B cell (primary cell): ENCODE data around the gene MRPL4. TPM values are rescaled to one million over a fixed set of nuclear protein-coding genes. Genes with fewer than 3 reads are reported as not detected.

ENCODE experiments used
- ATAC-seq: fragments of 200-7000 bp; cut with Tn5 transposase; one replicate; pipeline ENCODE4 v1.10.0; 2021; ENCODE audit warnings: low read depth, mild to moderate bottlenecking, moderate number of reproducible peaks, moderate library complexity
- CTCF ChIA-PET: fragments of 350-600 bp; sonication (Branson Sonifier 250); formaldehyde crosslinking; loops from one replicate; lab custom pipeline; 2021; ENCODE audit warnings: antibody characterized with exemption, inconsistent platforms; lab: Charles Lee
- POLR2A ChIA-PET: fragments of 350-600 bp; sonication (Branson Sonifier 250); formaldehyde crosslinking; loops from one replicate; lab custom pipeline; 2021; ENCODE audit warnings: antibody characterized with exemption; lab: Charles Lee
- DNase-seq: peaks from one replicate; pipeline ENCODE4 v3.0.0; 2013
- H2AFZ ChIP-seq: 2 replicates; pipeline ENCODE4 v1.6.1; 2012; ENCODE audit warnings: mild to moderate bottlenecking, low read depth, low read length; ENCODE audit not compliant: insufficient read depth, poor library complexity, severe bottlenecking
- H3K27ac ChIP-seq, 2 donors: 1 replicate in 1 of 2; 2 replicates in 1 of 2; pipeline ENCODE4 v1.5.1; 2012 to 2013; ENCODE audit warnings: low read length in 2 of 2, mild to moderate bottlenecking in 2 of 2, moderate library complexity in 1 of 2
- H3K27me3 ChIP-seq, 4 experiments: fragments of 200-600 bp in 1 of 4; sonication (generic) in 1 of 4; replicated peaks in 1 of 4; 1 replicate in 2 of 4; 2 replicates in 2 of 4; pipeline versions ENCODE4 v1.6.1 to v1.7.0; 2013 to 2016; ENCODE audit warnings: low read length in 3 of 4, mild to moderate bottlenecking in 2 of 4, mixed read lengths in 1 of 4, moderate library complexity in 1 of 4; ENCODE audit not compliant: insufficient read depth in 4 of 4, control insufficient read depth in 3 of 4; ENCODE audit errors: control extremely low read depth in 1 of 4
- H3K36me3 ChIP-seq, 2 experiments: replicated peaks in 1 of 2; 1 replicate in 1 of 2; 2 replicates in 1 of 2; pipeline versions ENCODE4 v1.6.1 to v1.7.1; 2013; ENCODE audit warnings: low read length in 1 of 2; ENCODE audit not compliant: insufficient read depth in 2 of 2, control insufficient read depth in 1 of 2; ENCODE audit errors: control extremely low read depth in 1 of 2, extremely low read depth in 1 of 2
- H3K4me1 ChIP-seq, 2 donors: fragments of 200-600 bp in 1 of 2; sonication (generic) in 1 of 2; 1 replicate in 1 of 2; 2 replicates in 1 of 2; pipeline versions ENCODE4 v1.5.1 to v1.6.1; 2013 to 2017; ENCODE audit warnings: low read length in 2 of 2; ENCODE audit not compliant: control insufficient read depth in 2 of 2, insufficient read depth in 2 of 2
- H3K4me2 ChIP-seq: replicated peaks from 2 replicates; pipeline ENCODE3; 2012; ENCODE audit warnings: mild to moderate bottlenecking, low read depth, low read length; ENCODE audit not compliant: poor library complexity, severe bottlenecking
- H3K4me3 ChIP-seq, 5 experiments: fragments of 200-600 bp in 1 of 5; sonication (generic) in 1 of 5; 1 replicate in 3 of 5; 2 replicates in 2 of 5; pipeline versions ENCODE4 v1.5.1 to v1.7.0; 2011 to 2016; ENCODE audit warnings: low read length in 4 of 5, mild to moderate bottlenecking in 4 of 5, low read depth in 2 of 5, control low read depth in 1 of 5, moderate library complexity in 1 of 5; ENCODE audit not compliant: insufficient read depth in 1 of 5; ENCODE audit errors: control extremely low read depth in 1 of 5, extremely low read depth in 1 of 5
- H3K79me2 ChIP-seq: fragments of 200-600 bp; sonication (generic); one replicate; pipeline ENCODE4 v1.6.0; 2016; ENCODE audit warnings: low read length; ENCODE audit not compliant: control insufficient read depth, insufficient read depth
- H3K9ac ChIP-seq: fragments of 200-600 bp; sonication (generic); 2 replicates; pipeline ENCODE4 v1.6.1; 2017; ENCODE audit warnings: mild to moderate bottlenecking, low read length, moderate library complexity
- H3K9me3 ChIP-seq, 3 donors: one replicate each; pipeline versions ENCODE4 v1.6.1 to v1.7.1; 2013; ENCODE audit warnings: low read length in 2 of 3; ENCODE audit not compliant: control insufficient read depth in 2 of 3, insufficient read depth in 1 of 3; ENCODE audit errors: control extremely low read depth in 1 of 3
- H4K20me1 ChIP-seq: 2 replicates; pipeline ENCODE4 v1.6.0; 2012; ENCODE audit warnings: mild to moderate bottlenecking, low read length; ENCODE audit not compliant: insufficient read depth, control insufficient read depth, poor library complexity, severe bottlenecking
- H3K27ac Mint-ChIP-seq: one replicate; pipeline ENCODE4 v1.8.0; 2021; ENCODE audit warnings: mixed read lengths
- H3K27me3 Mint-ChIP-seq: one replicate; pipeline ENCODE4 v1.8.0; 2021; ENCODE audit warnings: mixed read lengths
- H3K4me1 Mint-ChIP-seq: one replicate; pipeline ENCODE4 v1.8.0; 2021; ENCODE audit warnings: mixed read lengths
- H3K4me3 Mint-ChIP-seq: one replicate; pipeline ENCODE4 v1.8.0; 2021; ENCODE audit warnings: mixed read lengths
- H3K9me3 Mint-ChIP-seq: one replicate; pipeline ENCODE4 v1.8.0; 2022; ENCODE audit warnings: mixed read lengths; ENCODE audit not compliant: insufficient read depth
- CTCF ChIP-seq: fragments of 200-600 bp; IDR thresholded peaks from one replicate; pipeline ENCODE4 v1.8.0; 2022; ENCODE audit warnings: antibody characterized with exemption, mild to moderate bottlenecking
- EZH2 ChIP-seq: IDR thresholded peaks from 2 replicates; pipeline ENCODE4 v1.6.1; 2012; ENCODE audit warnings: borderline replicate concordance, low read depth, mild to moderate bottlenecking, moderate library complexity, low read length; ENCODE audit not compliant: insufficient read depth, poor library complexity, severe bottlenecking
- WGBS: methylation state at CpG from one replicate; pipeline ENCODE4 v1.1.5; 2013; ENCODE audit warnings: missing lambda C conversion rate; ENCODE audit not compliant: insufficient coverage; 5-methylcytosine and 5-hydroxymethylcytosine counted together
- intact Hi-C: fragments of 100-400 bp; cut with micrococcal nuclease; formaldehyde crosslinking; loops from one replicate; pipeline ENCODE4 v1.10.0; 2022
- polyA plus RNA-seq: library from polyadenylated mRNA; depleted of rRNA; stranded (reverse); fragments of >200 nt; gene quantifications from 2 replicates; pipeline ENCODE4 v1.2.3, GENCODE V29; 2012
- total RNA-seq, 2 donors: library from RNA; stranded (reverse); fragments of 120-200 nt in 1 of 2; gene quantifications; 1 replicate in 1 of 2; 2 replicates in 1 of 2; pipeline versions ENCODE4 v1.2.3 to v1.2.4, GENCODE V29; 2013 to 2022

Gene MRPL4
- total and polyA plus RNA-seq, 2 donors (not counting 1 experiment from before 2014, with no cell fraction given): 39.8 to 81.1 TPM

- Mint-ChIP-seq H3K27me3 (peaks cover 39% of the 10 kb centered on the region), H3K27ac (peak overlapping the region; percentile 50), H3K4me3 (peak overlapping the region; percentile 87), H3K4me1 (peaks cover 64% of the 10 kb centered on the region), H3K9me3 (no peaks in the 10 kb centered on the region)
- no peaks in the 10 kb centered on the region for H3K79me2 ChIP-seq
- peak overlapping the region in 4 of 5 experiments; percentile 13 to 63 (median 31) for H3K4me3 ChIP-seq
- intact Hi-C loops: no loop called here
- H3K36me3 ChIP-seq: no peaks in the 10 kb centered on the region
- DNase-seq: peak; percentile 64
- peak overlapping the region; percentile 64 for H3K9ac ChIP-seq
- H3K4me1 ChIP-seq: peaks cover 79 to 82% of the 10 kb centered on the region in 2 donors
- no peak for ATAC-seq
- CTCF ChIA-PET: interaction anchor here (1.1 to 8.5 kb wide), 2 partner anchors 21 to 22 kb away, joined by 5 to 116 read pairs; partner anchors contain the start of gene ICAM1
- peak overlapping the region; percentile 96 for H3K4me2 ChIP-seq
- H3K27ac ChIP-seq: no peak overlapping the region
- POLR2A ChIA-PET: no interaction called here
- TF ChIP-seq EZH2 (no peak), CTCF (no peak)
- H4K20me1 ChIP-seq: peaks cover 29% of the 10 kb centered on the region
- WGBS: 33% methylated on average over 56 of the region's 56 CpGs
- H2AFZ ChIP-seq: peak overlapping the region; percentile 48
- peaks cover 0 to 63% (median 0%) of the 10 kb centered on the region in 3 donors for H3K9me3 ChIP-seq
- H3K27me3 ChIP-seq: peaks cover 0 to 83% (median 56%) of the 10 kb centered on the region in 4 experiments
Observed at GRCh38 chr19:10292789-10293636, 41.0 kb downstream of the MRPL4 start.
